GM12878 (cell line): Measurements from ENCODE around the gene PYHIN1.

Experiments
- GABPA ChIP-seq: IDR thresholded peaks from 2 replicates; pipeline ENCODE4 v1.6.1; 2014; ENCODE audit warnings: antibody characterized with exemption, low read depth, mild to moderate bottlenecking, inconsistent platforms
- GATAD2B ChIP-seq: fragments of 450-650 bp; conservative IDR thresholded peaks from 2 replicates; pipeline ENCODE4 v1.6.1; 2017; ENCODE audit warnings: low read depth, mild to moderate bottlenecking, moderate library complexity
- JUND ChIP-seq: IDR thresholded peaks from 2 replicates; pipeline ENCODE4 v1.6.1; 2012; ENCODE audit warnings: low read depth, mild to moderate bottlenecking, low read length, improper control_type of control experiment, moderate library complexity
- NFIC ChIP-seq: IDR thresholded peaks from 2 replicates; pipeline ENCODE4 v1.6.1; 2012; ENCODE audit warnings: low read depth, mild to moderate bottlenecking, inconsistent platforms, low read length, moderate library complexity

GRCh38 chr1:158943059-158943458 lies 11.7 kb downstream of the PYHIN1 start:
- no peak for TF ChIP-seq JUND
- no peak for TF ChIP-seq GABPA
- TF ChIP-seq NFIC, result no peak
- no peak for TF ChIP-seq GATAD2B
